HG03108 (cell line): ENCODE measurements around the gene OTUB1.

Experiments
- ATAC-seq: cut with Tn5 transposase; IDR thresholded peaks from one replicate; pipeline ENCODE4 v1.9.1; 2021; ENCODE audit warnings: moderate library complexity; ENCODE audit not compliant: unreplicated experiment

The OTUB1 gene

DNA sequence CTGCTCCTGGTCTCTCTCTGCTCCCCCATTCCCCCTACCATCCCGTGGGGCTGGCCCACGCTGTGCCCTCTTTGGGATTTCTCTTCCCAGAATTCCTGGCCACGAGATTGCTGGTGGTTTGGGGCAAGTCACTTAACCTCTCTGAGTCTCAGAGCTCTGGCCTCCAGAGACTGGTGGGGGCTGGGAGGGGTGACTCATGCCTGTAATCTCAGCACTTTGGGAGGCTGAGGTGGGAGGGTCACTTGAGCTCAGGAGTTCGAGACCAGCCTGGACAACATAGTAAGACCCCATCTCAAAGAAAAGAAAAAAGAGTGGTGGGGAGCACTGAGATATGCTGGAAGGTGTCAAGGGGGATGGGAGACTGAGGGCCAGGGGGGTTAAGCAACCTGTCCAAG lies 18.3 kb downstream of the OTUB1 start:
- no peak for ATAC-seq

DNA sequence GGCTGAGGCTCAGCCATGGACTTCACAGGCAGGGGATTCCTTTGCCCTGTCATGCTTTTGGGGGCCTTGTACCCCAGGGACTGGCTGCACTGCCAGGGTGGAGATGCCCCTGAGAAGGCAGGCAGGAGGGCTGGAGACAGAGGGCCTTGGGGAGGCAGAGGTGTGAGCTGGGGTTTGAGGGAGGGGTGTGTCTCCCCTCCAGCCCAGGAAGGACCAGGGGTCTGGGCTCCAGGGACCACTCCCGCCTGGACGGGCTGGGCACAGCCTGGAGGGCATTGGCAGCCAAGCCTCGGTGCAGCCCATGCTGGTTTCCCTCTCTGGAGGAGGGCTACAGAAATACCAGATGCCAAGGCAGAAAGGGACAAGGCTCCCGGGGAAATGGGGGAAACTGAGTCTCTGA lies 19.5 kb downstream of the OTUB1 start:
- no peak for ATAC-seq

DNA sequence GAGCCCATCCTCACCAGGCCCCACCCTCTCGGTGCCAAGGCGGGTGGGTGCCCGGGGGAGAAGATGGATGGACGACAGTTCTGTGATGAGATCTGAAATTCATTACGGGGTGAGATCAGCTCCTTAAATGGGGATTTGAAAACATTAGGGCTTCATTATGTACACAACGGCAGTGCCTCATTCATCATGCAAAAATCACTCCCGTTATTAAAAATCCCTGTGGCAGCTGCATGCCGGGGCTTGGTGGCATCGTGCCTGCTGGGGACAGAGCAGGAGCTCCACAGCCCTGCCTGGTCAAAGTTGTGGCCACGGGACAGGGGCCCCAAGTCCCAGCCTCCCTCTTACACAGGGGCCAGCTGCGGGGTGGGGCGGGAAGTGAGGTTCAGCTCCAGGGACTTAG lies 20.2 kb downstream of the OTUB1 start:
- no peak for ATAC-seq

DNA sequence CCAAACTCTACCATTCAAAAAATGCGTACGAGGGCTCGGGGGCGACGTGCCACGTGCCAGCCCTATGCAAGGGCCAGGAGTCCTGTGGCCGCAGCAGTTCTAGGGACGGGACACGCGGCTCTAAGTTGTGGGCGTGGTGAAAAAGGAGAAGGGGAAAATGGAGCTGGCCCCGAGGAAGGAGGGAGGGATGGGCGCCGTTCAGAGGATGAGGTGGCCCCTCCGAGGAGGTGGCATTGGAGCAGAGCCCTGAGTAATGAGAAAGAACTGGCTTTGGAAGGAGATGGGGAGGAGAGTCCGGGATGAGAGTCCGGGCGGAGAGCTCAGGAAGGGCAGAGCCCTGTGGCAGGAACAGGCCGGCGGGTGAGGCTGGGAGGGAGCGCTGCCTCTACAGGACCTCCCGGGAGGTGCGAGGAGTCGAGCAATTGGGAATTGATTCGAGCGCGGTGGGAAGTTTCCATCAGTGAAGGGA lies 21.0 kb downstream of the OTUB1 start:
- ATAC-seq, result no peak

DNA sequence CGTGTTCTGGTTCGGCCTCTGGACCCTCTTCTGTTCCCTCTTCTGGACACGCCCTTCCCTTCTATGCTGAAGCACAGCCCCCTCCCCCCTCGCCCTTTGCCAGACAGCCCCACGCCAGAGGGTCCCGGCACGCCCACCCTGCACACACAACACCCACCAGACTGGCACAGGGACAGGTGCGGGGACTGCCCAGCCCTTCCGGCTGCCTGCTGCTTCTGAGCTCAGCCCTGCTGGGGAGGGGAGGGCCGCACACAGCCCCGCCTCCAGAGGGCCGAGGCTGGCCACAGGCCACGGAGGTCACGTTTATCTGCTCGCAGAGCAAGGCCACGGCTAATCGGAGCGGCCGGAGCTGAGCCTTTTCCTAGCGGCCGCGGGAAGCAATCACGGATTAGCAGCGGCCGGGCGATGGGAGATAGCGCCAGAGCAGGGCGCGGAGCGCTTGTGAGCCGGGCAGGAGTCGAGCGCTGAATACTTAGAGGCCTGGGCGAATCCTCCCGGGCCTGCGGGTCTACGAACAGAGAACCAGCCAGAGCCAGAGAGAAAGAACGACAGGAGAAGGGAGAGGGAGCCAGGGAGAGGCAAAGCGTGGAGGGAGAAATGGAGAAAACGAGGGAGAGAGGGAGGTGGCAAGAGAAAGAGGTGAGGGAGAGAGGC lies 21.5 kb downstream of the OTUB1 start:
- ATAC-seq, result no peak

DNA sequence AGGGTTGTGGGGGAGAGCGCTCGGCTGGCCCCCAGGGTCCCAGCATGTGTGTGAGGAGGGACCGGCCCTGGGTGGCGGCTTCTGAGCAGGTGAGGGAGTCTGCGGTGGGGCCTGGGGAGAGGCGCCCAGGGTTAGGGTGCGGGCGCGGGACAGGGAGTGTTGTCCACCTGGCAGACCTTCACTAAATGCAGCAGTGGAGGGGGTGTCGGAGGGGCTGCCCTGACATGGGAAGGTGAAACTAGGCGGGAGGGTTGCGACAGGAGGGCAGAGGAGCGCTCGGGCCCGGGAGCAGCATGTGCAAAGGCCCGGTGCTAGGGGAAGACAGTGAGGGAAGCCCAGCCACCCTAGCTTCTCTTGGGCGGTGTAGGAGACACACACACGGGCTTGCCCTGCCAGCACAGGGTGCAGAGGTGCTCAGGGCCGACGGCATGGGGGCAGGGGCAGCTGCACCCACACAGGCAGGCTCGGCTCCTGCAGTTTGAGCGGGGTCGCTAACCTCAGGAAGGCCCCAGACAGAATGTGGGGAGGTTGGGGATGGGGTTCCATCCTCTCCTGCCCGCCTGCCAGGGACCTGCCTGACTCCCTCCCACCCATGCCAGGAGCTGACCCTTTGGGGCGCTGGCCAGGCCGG lies 22.2 kb downstream of the OTUB1 start:
- no peak for ATAC-seq

DNA sequence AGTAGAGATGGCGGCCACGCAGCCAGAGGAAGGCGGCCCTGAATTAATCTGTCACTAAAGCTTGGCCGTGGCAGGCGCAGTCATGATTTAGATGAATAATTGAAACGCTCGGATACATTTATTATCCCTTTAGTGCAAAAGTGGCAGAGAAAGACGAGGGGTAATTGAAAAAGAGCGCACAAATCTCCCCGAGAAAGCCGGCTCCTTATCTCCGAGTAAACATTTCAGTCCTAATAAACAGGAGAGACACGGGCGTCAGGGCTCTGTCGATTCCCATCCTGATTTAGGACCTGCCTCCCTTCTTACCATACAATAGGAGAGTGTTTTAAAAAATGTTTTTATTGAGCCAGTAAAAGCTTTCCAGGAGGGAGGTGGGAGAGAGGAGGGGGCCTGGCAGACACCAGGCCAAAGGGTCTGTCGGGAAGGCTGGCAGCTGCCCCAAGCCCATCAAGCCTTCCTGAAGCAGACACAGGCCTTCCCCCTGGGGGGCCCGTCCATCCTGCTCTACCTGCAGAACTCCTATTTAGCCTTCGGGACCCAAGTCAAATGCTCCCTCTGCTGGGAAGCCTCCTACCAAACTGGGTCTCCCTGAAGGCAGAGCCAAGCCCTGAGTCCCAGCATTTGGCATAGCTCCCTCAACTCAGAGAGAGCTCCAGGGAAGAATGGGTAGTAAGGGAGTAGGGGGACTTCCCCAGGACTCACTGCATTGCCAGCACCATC lies 22.8 kb downstream of the OTUB1 start:
- no peak for ATAC-seq

- no peak for ATAC-seq
These were observed 23.5 kb downstream of the OTUB1 start for GRCh38 chr11:64009710-64010109.

- ATAC-seq, result no peak
These were observed 24.5 kb downstream of the OTUB1 start for GRCh38 chr11:64010783-64011182.

- no peak for ATAC-seq
These were observed 25.1 kb downstream of the OTUB1 start for GRCh38 chr11:64011371-64011770.

DNA sequence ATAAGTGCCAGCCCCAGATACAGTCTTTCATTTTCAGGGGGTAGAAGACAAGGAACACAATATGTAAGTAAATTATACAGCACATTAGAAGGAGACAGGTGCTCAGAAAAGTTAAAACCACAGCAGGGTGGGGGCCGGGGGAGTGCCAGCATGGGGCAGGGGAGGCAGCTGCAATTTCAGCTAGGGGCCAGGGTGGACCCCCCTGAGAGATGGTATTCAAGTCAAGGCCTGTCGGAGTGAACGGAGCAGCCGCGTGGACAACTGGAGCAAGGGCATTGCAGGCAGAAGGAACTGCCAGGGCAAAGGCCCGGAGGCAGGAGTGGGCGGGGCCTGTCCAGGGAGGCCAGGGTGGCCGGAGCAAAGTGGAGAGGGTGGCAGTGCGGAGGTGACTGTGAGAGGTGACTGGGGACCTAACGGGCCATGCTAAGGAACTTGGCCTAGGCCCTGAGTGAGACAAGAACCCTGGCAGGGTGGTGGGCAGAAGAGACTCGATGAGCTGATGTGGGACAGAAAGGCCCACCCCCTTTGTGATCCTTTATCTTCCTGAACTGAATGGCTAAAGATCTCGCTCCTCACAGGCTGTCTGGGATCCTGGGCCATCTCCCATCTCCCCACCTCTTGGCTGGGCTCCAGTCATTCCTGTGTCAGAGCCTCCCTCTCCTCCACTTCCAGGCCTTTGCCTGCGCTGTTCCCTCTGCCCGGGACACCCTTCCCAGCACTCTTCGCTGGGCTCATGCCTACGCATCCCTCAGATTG lies 27.1 kb downstream of the OTUB1 start:
- no peak for ATAC-seq

GRCh38 chr11:64014356-64014755 lies 28.1 kb downstream of the OTUB1 start:
- ATAC-seq, result no peak

DNA sequence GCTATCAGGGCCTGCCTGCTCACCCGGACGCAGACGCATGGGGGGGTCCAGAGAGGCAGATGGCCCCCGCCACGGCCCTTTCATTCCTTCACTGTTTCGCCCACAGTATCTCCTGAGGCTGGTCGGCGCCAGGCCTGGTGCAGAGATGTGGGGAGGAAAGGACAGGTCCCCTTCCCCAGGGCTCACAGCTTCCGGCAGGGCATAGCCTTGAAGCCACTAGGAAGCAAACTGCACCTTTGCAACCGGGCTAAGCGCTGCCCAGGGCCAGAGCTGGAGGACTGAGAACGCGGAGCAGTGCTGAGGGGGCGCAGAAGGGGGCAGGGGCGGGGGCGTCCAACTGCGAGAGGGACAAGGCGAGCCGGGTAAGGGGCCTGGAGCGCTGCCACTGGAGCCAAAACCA lies 29.3 kb downstream of the OTUB1 start:
- ATAC-seq, result no peak

- ATAC-seq, result no peak
These were observed 30.0 kb downstream of the OTUB1 start for GRCh38 chr11:64015935-64016845.

GRCh38 chr11:64017945-64018224 lies 31.6 kb downstream of the OTUB1 start:
- no peak for ATAC-seq

GRCh38 chr11:64018310-64018709 lies 32.1 kb downstream of the OTUB1 start:
- ATAC-seq, result no peak

DNA sequence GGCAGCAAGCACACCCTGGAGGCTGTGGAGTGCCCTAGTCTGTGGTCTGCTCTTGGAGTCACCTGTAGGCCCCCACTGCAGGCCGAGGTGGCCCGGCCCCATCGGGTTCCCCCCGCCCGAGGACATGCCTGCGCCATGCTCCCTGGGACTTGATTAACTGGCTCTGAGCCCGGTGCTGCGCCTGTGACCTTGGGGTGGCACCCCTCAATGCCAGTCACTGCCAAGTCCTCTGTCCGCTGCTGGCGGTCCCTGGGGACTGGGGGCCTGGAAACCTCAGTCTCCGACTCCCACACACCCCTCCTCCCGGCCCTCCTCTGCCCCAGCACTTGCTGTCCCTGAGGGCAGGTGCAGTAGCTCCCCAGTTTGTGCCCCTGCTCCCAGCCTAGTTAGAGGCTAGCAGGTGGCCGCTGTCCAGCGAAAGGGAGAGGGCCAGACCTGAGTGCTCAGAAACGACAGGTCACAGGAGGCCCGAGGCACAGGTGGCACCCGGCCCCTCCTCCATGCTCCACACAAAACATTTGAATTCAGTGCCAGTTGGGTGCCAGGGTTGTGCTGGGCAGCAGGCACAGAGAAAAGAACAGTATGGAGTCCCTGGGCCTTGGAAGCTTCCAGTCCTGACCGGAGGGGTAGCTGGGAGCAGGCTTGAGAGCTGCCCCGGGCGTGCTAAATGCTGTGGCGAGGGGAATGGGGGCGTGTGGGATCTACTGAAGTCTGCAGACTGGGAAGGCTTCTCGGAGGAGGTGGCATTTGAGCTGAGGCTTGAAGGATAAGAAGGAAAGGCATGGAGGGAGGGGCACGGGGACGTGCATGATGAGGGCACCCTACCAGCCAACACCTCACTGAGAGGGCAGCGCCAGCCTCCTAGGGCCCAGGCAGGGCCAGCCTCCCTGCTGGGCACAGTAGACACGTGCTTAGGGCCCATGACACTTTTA lies 33.1 kb downstream of the OTUB1 start:
- ATAC-seq, result no peak

GRCh38 chr11:64020976-64021756 lies 34.9 kb downstream of the OTUB1 start:
- no peak for ATAC-seq

GRCh38 chr11:64021757-64022093 lies 35.5 kb downstream of the OTUB1 start:
- no peak for ATAC-seq
